Neuronal stem cell (in vitro differentiated cells): ENCODE data around the gene HTR6.

Experiments
- DNase-seq: peaks from one replicate; pipeline ENCODE4 v3.0.0-alpha.2; 2013; ENCODE audit warnings: low spot score
- H2AFZ ChIP-seq: one replicate; pipeline ENCODE4 v1.6.1; 2013; ENCODE audit warnings: mild to moderate bottlenecking, low read length, inconsistent platforms
- H2AK5ac ChIP-seq: 2 replicates; pipeline ENCODE4 v1.6.1; 2013; ENCODE audit warnings: low read depth, mild to moderate bottlenecking, inconsistent platforms, low read length, moderate library complexity, mixed read lengths
- H2BK120ac ChIP-seq: 2 replicates; pipeline ENCODE4 v1.6.1; 2013; ENCODE audit warnings: low read depth, mild to moderate bottlenecking, inconsistent platforms, low read length, moderate library complexity, mixed read lengths
- H2BK12ac ChIP-seq: one replicate; pipeline ENCODE4 v1.6.1; 2013; ENCODE audit warnings: low read length, inconsistent platforms
- H2BK15ac ChIP-seq: 2 replicates; pipeline ENCODE4 v1.6.1; 2013; ENCODE audit warnings: mild to moderate bottlenecking, low read length, inconsistent platforms, mixed read lengths
- H2BK5ac ChIP-seq: one replicate; pipeline ENCODE4 v1.6.1; 2013; ENCODE audit warnings: inconsistent platforms, mild to moderate bottlenecking, low read length, moderate library complexity
- H3K14ac ChIP-seq: one replicate; pipeline ENCODE4 v1.6.1; 2013; ENCODE audit warnings: low read length, inconsistent platforms
- H3K18ac ChIP-seq: 2 replicates; pipeline ENCODE4 v1.6.1; 2013; ENCODE audit warnings: low read length, inconsistent platforms
- H3K23ac ChIP-seq: 2 replicates; pipeline ENCODE4 v1.6.1; 2013; ENCODE audit warnings: low read depth, mild to moderate bottlenecking, mixed read lengths, low read length, inconsistent platforms; ENCODE audit not compliant: poor library complexity
- H3K27ac ChIP-seq: replicated peaks from 3 replicates; pipeline ENCODE4 v1.5.1; 2013; ENCODE audit warnings: low read length, inconsistent platforms
- H3K27me3 ChIP-seq, 3 experiments: 2 replicates each; pipeline ENCODE4 v1.6.1; 2013; ENCODE audit warnings: low read length in 3 of 3, mild to moderate bottlenecking in 2 of 3, inconsistent platforms in 1 of 3, low read depth in 1 of 3, mixed read lengths in 1 of 3, moderate library complexity in 1 of 3; ENCODE audit not compliant: control insufficient read depth in 3 of 3, insufficient read depth in 3 of 3
- H3K36me3 ChIP-seq, 2 donors: replicated peaks in 1 of 2; 2 replicates each; pipeline ENCODE4 v1.6.1; 2013; ENCODE audit warnings: low read length in 2 of 2; ENCODE audit not compliant: control insufficient read depth in 2 of 2, insufficient read depth in 2 of 2
- H3K4ac ChIP-seq: 2 replicates; pipeline ENCODE4 v1.6.1; 2013; ENCODE audit warnings: inconsistent platforms, mild to moderate bottlenecking, low read length, moderate library complexity
- H3K4me1 ChIP-seq, 2 donors: 1 replicate in 1 of 2; 2 replicates in 1 of 2; pipeline ENCODE4 v1.6.1; 2013; ENCODE audit warnings: low read length in 2 of 2, low read depth in 1 of 2; ENCODE audit not compliant: control insufficient read depth in 2 of 2, insufficient read depth in 1 of 2
- H3K4me2 ChIP-seq: one replicate; pipeline ENCODE4 v1.6.1; 2013; ENCODE audit warnings: mild to moderate bottlenecking, low read length, inconsistent platforms; ENCODE audit not compliant: insufficient read depth, poor library complexity, severe bottlenecking
- H3K4me3 ChIP-seq, 2 donors: 2 replicates each; pipeline ENCODE4 v1.5.1; 2013; ENCODE audit warnings: low read length in 2 of 2, mild to moderate bottlenecking in 2 of 2, inconsistent platforms in 1 of 2, moderate library complexity in 1 of 2
- H3K79me1 ChIP-seq: one replicate; pipeline ENCODE4 v1.6.1; 2013; ENCODE audit warnings: low read depth, mild to moderate bottlenecking, inconsistent platforms, low read length, moderate library complexity
- H3K9ac ChIP-seq: one replicate; pipeline ENCODE4 v1.6.1; 2013; ENCODE audit warnings: mild to moderate bottlenecking, low read depth, low read length, inconsistent platforms; ENCODE audit not compliant: poor library complexity
- H3K9me3 ChIP-seq, 2 donors: replicated peaks in 1 of 2; 2 replicates each; pipeline versions ENCODE3 to v1.6.1; 2013; ENCODE audit warnings: low read length in 2 of 2, mild to moderate bottlenecking in 2 of 2, inconsistent platforms in 1 of 2, low read depth in 1 of 2, mixed read lengths in 1 of 2, moderate library complexity in 1 of 2; ENCODE audit not compliant: control insufficient read depth in 2 of 2, insufficient read depth in 1 of 2
- H4K8ac ChIP-seq: one replicate; pipeline ENCODE4 v1.6.1; 2013; ENCODE audit warnings: low read depth, mild to moderate bottlenecking, inconsistent platforms, low read length, moderate library complexity
- H4K91ac ChIP-seq: one replicate; pipeline ENCODE4 v1.6.1; 2013; ENCODE audit warnings: low read length, low read depth, mild to moderate bottlenecking, inconsistent platforms; ENCODE audit not compliant: poor library complexity
- WGBS, 2 donors: extraction: QIAGEN DNeasy Blood & Tissue Kit; methylation state at CpG; one replicate each; pipeline ENCODE4 v1.1.7; 2013; ENCODE audit warnings: missing lambda C conversion rate in 2 of 2, mixed read lengths in 1 of 2; ENCODE audit not compliant: insufficient read length in 2 of 2, insufficient replicate concordance in 1 of 2; ENCODE audit errors: extremely low coverage in 2 of 2; 5-methylcytosine and 5-hydroxymethylcytosine counted together

HTR6 gene

GRCh38 chr1:19640363-19641316, 24.0 kb upstream of the HTR6 start:
- Histone ChIP-seq H3K9ac (peak overlapping the region; percentile 38), H2BK12ac (peak overlapping the region; percentile 36), H2BK5ac (no peak overlapping the region), H2BK15ac (no peak overlapping the region), H3K4me3 (no peak overlapping the region), H3K27ac (peak overlapping the region; percentile 30), H4K91ac (no peak overlapping the region), H3K18ac (peak overlapping the region; percentile 92), H3K23ac (peak overlapping the region; percentile 38), H3K4me1 (peaks cover 12 to 14% of the 10 kb centered on the region in 2 donors), H2AK5ac (peak overlapping the region; percentile 61), H3K4me2 (no peak overlapping the region), H3K36me3 (no peaks in the 10 kb centered on the region), H3K4ac (no peak overlapping the region), H2BK120ac (no peak overlapping the region), H4K8ac (no peak overlapping the region), H3K9me3 (no peaks in the 10 kb centered on the region), H2AFZ (no peak overlapping the region), H3K14ac (peak overlapping the region; percentile 32), H3K79me1 (peaks cover 4% of the 10 kb centered on the region), H3K27me3 (peaks cover 3 to 41% (median 32%) of the 10 kb centered on the region in 3 experiments)
- peak; percentile 60 for DNase-seq
- WGBS, 2 donors, result no CpG with 5 or more reads among the region's 14 CpGs

GRCh38 chr1:19643121-19643520, 21.6 kb upstream of the HTR6 start:
- Histone ChIP-seq H2BK12ac (no peak overlapping the region), H4K91ac (no peak overlapping the region), H3K14ac (no peak overlapping the region), H3K18ac (no peak overlapping the region), H3K79me1 (peaks cover 12% of the 10 kb centered on the region), H2AFZ (peak overlapping the region; percentile 42), H3K9me3 (no peaks in the 10 kb centered on the region), H3K27me3 (peaks cover 3 to 63% (median 40%) of the 10 kb centered on the region in 3 experiments), H2BK120ac (no peak overlapping the region), H3K27ac (no peak overlapping the region), H3K9ac (no peak overlapping the region), H2AK5ac (no peak overlapping the region), H2BK15ac (peak overlapping the region; percentile 97), H3K4me3 (no peak overlapping the region), H3K36me3 (no peaks in the 10 kb centered on the region), H3K4me2 (peak overlapping the region; percentile 32), H3K4ac (no peak overlapping the region), H3K4me1 (peaks cover 14 to 15% of the 10 kb centered on the region in 2 donors), H2BK5ac (no peak overlapping the region), H4K8ac (no peak overlapping the region), H3K23ac (no peak overlapping the region)
- WGBS, 2 donors, result no CpG with 5 or more reads among the region's 7 CpGs
- no peak for DNase-seq

DNA sequence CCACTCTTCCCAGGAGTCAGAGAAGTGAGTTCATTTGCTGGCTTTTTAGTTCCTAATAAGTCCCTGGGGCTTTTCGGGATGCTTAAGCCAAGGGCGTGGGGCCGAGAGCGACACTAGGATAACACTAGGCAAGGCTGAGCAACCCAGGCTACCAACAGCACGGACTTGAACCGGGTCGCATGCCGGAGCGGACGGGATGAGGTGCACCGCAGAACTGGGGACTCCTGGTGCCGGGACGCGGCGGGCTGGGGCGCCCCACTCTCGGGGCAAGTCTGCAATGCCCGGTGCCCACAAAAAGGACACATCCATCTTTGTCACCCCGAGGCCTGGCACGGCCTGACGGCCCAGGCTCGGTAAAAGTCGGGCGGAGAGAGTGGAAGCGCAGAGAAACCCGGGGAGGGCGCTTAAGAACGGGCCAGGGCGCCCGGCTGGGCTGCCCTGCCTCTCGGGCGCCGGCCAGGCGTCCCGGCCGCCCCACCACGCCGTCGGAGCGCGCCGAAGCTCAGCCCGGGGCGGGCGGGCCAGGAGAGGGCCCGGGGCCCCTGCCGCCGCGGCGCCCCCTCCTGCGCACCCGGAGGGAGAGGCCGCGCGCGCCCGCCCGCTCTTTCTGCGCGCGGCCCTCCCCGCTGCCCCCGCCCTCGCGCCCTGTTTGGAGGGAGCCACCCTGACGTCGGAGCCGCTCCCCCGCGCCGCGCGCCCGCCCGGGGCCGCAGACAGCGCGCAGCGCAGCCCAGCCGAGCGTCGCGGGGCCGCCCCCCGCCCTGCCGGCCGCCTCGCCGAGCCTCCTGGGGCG, 20.9 kb upstream of the HTR6 start, which contains the start of gene NBL1:
Gene NBL1 (plus strand): TSS at position 710 of the 793 bp plus-strand sequence. CDS start 10,720 bp downstream, outside the sequence.
- Histone ChIP-seq H2AK5ac (peak within 1 kb of the TSS; percentile 86), H3K9me3 (no peaks in the 10 kb centered on the region), H3K14ac (peak within 1 kb of the TSS; percentile 90), H3K4me3 (peak within 1 kb of the TSS; percentile 53 to 91), H4K8ac (peak within 1 kb of the TSS; percentile 9), H4K91ac (peak within 1 kb of the TSS; percentile 75), H3K4ac (peak within 1 kb of the TSS; percentile 56), H2AFZ (peak within 1 kb of the TSS; percentile 96), H3K4me2 (peak within 1 kb of the TSS; percentile 95), H3K4me1 (peaks cover 14 to 15% of the 10 kb centered on the region in 2 donors), H3K27me3 (peaks cover 3 to 63% (median 40%) of the 10 kb centered on the region in 3 experiments), H2BK12ac (no peak within 1 kb of the TSS), H3K36me3 (no peaks in the 10 kb centered on the region), H2BK120ac (peak within 1 kb of the TSS; percentile 87), H3K9ac (peak within 1 kb of the TSS; percentile 94), H3K23ac (peak within 1 kb of the TSS; percentile 86), H3K79me1 (peaks cover 12% of the 10 kb centered on the region), H3K18ac (peak within 1 kb of the TSS; percentile 97), H2BK5ac (peak within 1 kb of the TSS; percentile 69), H3K27ac (no peak within 1 kb of the TSS), H2BK15ac (peak within 1 kb of the TSS; percentile 97)
- WGBS, 2 donors, result no CpG with 5 or more reads among the region's 90 CpGs
- DNase-seq, result no peak
